ENCODE results near the gene TSPAN18. TPM values are rescaled to one million over a fixed set of nuclear protein-coding genes. Genes with fewer than 3 reads are reported as not detected.

The TSPAN18 gene
- total and polyA plus RNA-seq, 2 of the 4 experiments (the other 2 are of a cell fraction): 0.36 to 1.1 TPM

- Histone ChIP-seq H3K9ac (ENCODE audit: low read depth, low read length) (no peak overlapping the region), H3K36me3 (ENCODE audit: control insufficient read depth, insufficient read depth, low read length) (no peaks in the 10 kb centered on the region), H3K4me1 (ENCODE audit: control insufficient read depth, insufficient read depth, low read length) (peaks cover 5% of the 10 kb centered on the region; the same call in 1 of the 2 replicates), H3K9me1 (ENCODE audit: insufficient read depth, low read length) (0 out of 2 replicates have a peak, but pooled peaks cover 3% of the 10 kb centered on the region), H3K23ac (ENCODE audit: low read depth, low read length) (no peak overlapping the region), H4K20me1 (ENCODE audit: insufficient read depth, low read length) (no peaks in the 10 kb centered on the region), H4K91ac (ENCODE audit: insufficient read depth, low read depth, low read length) (no peak overlapping the region), H3K18ac (ENCODE audit: low read depth, low read length) (no peak overlapping the region), H2AFZ (replicated peaks; ENCODE audit: low read length, poor library complexity) (no peak overlapping the region), H3K4me3 (ENCODE audit: insufficient read depth, low read depth, low read length) (no peak overlapping the region), H3K4me2 (ENCODE audit: low read depth, low read length) (no peak overlapping the region), H4K8ac (ENCODE audit: low read depth in 2 of 2, low read length in 2 of 2) (no peak overlapping the region), H2BK120ac (ENCODE audit: low read depth, low read length) (no peak overlapping the region), H4K5ac (ENCODE audit: low read depth, low read length) (no peak overlapping the region), H3K27me3 (ENCODE audit: control insufficient read depth, insufficient read depth, low read length) (peaks cover 46% of the 10 kb centered on the region), H3K79me1 (ENCODE audit: low read depth in 1 of 2, low read length in 2 of 2) (no peaks in the 10 kb centered on the region), H2BK20ac (ENCODE audit: low read depth, low read length) (no peak overlapping the region), H3K56ac (ENCODE audit: extremely low read depth, insufficient read depth, low read length) (no peak overlapping the region), H3K14ac (replicated peaks; ENCODE audit: low read depth, low read length) (no peak overlapping the region), H2AK5ac (ENCODE audit: low read depth, low read length) (no peak overlapping the region), H3K9me3 (ENCODE audit: control insufficient read depth, insufficient read depth, low read length) (no peaks in the 10 kb centered on the region), H2BK5ac (ENCODE audit: low read depth, low read length, poor library complexity, severe bottlenecking) (no peak overlapping the region), H3K4ac (ENCODE audit: low read depth, low read length) (no peak overlapping the region), H2AK9ac (replicated peaks; ENCODE audit: low read depth, low read length, poor library complexity) (no peak overlapping the region), H2BK15ac (ENCODE audit: low read depth, low read length) (no peak overlapping the region), H3K27ac (ENCODE audit: insufficient read depth, low read length) (no peak overlapping the region)
- ChIA-PET CTCF (no interaction called here), POLR2A (ENCODE audit: unreplicated experiment) (interaction anchor here (0.5 kb wide), 1 partner anchor 132 kb away, joined by 3 read pairs; no protein-coding TSS in a partner anchor)
- in situ Hi-C loops (cut with MboI; ENCODE audit: low sequenced_read_pairs): no loop called here
- intact Hi-C loops (cut with micrococcal nuclease): no loop called here
- BruUV-seq (replicated peaks): no TSS peak
- no peak for DNase-seq
- dilution Hi-C loops (cut with HindIII; ENCODE audit: low sequenced_read_pairs, unreplicated experiment): no loop called here
- peak; percentile 12 for ATAC-seq (ENCODE audit: low read depth)
- TF ChIP-seq MAZ (IDR thresholded peaks at IDR 0.05; ENCODE audit: borderline replicate concordance, low read depth, low read length) (no peak), FOS (IDR thresholded peaks at IDR 0.05; ENCODE audit: low read depth, low read length) (no peak), RCOR1 (IDR thresholded peaks at IDR 0.05; ENCODE audit: insufficient replicate concordance, low read length) (no peak), CTCF (conservative IDR thresholded peaks at IDR 0.05; ENCODE audit: low read depth, low read length) (no peak), RAD21 (IDR thresholded peaks at IDR 0.05; ENCODE audit: low read length) (no peak), CEBPB (IDR thresholded peaks at IDR 0.05; ENCODE audit: low read depth, low read length) (no peak), SMC3 (IDR thresholded peaks at IDR 0.05; ENCODE audit: low read depth, low read length) (no peak), USF2 (IDR thresholded peaks at IDR 0.05; ENCODE audit: low read depth, low read length) (no peak), BHLHE40 (IDR thresholded peaks at IDR 0.05; ENCODE audit: low read depth, low read length) (no peak), POLR2A (IDR thresholded peaks at IDR 0.05; ENCODE audit: low read depth, low read length) (no peak), MAFK (IDR thresholded peaks at IDR 0.05; ENCODE audit: low read depth, low read length) (no peak), RFX5 (IDR thresholded peaks at IDR 0.05; ENCODE audit: low read depth, low read length) (no peak), NFE2L2 (IDR thresholded peaks at IDR 0.05; ENCODE audit: low read depth, low read length) (no peak), ELK1 (IDR thresholded peaks at IDR 0.05; ENCODE audit: borderline replicate concordance, low read depth, low read length) (no peak), CHD1 (IDR thresholded peaks at IDR 0.05; ENCODE audit: low read depth, low read length) (no peak), MXI1 (IDR thresholded peaks at IDR 0.05; ENCODE audit: borderline replicate concordance, low read depth, low read length) (no peak)
Observed at GRCh38 chr11:44798607-44798972, 71.8 kb downstream of the TSPAN18 start.

All from IMR-90 (cell line).